Ovary (tissue), 3 donors: ENCODE measurements around the gene IGHMBP2.

ENCODE experiments used
- EP300 ChIP-seq: sonication (generic); formaldehyde crosslinking; IDR thresholded peaks from one replicate; pipeline ENCODE4 v1.6.1; 2017; ENCODE audit warnings: antibody characterized with exemption
- POLR2A ChIP-seq: fragments of 450-650 bp; IDR thresholded peaks from one replicate; pipeline ENCODE4 v1.6.1; 2017; ENCODE audit warnings: antibody characterized with exemption, mild to moderate bottlenecking, moderate library complexity
- TF ChIP-seq, protein P1 (sequence below), 3 donors: fragments of 450-650 bp in 2 of 3; fragments of 200-600 bp in 1 of 3; IDR thresholded peaks; one replicate each; pipeline versions ENCODE4 v1.5.1 to v1.8.0; 2016 to 2022; ENCODE audit warnings: antibody characterized with exemption in 3 of 3, mild to moderate bottlenecking in 1 of 3
- donor health status: DM: no; HTN: no; CAD: no.

DNA sequence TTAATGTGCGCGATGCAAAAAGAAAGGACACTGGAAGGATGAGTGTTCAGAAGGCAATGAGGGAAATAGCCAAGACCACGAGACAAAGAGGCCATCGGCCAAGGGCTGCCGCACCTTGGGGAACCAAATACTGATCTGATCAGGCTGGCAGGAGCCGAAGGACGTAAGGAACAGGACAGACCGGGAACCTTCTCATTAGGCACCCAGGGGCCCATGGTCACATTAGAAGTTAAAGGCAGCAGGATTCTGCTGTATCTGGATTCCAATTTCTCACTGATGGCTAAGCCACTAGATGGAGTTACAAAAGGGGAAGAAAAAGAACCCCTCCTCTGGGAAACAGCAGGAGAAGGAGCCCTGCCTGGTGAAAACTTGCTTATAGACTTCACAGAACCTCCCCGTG is 33.2 kb upstream of the IGHMBP2 start:
- TF ChIP-seq, protein P1, sequence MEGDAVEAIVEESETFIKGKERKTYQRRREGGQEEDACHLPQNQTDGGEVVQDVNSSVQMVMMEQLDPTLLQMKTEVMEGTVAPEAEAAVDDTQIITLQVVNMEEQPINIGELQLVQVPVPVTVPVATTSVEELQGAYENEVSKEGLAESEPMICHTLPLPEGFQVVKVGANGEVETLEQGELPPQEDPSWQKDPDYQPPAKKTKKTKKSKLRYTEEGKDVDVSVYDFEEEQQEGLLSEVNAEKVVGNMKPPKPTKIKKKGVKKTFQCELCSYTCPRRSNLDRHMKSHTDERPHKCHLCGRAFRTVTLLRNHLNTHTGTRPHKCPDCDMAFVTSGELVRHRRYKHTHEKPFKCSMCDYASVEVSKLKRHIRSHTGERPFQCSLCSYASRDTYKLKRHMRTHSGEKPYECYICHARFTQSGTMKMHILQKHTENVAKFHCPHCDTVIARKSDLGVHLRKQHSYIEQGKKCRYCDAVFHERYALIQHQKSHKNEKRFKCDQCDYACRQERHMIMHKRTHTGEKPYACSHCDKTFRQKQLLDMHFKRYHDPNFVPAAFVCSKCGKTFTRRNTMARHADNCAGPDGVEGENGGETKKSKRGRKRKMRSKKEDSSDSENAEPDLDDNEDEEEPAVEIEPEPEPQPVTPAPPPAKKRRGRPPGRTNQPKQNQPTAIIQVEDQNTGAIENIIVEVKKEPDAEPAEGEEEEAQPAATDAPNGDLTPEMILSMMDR (IDR thresholded peaks at IDR 0.05) = no peak
- no peak for TF ChIP-seq EP300
- TF ChIP-seq POLR2A = no peak
